ENCODE results near the gene TPCN2.

The TPCN2 gene

GRCh38 chr11:69154938-69155301 is 106.2 kb downstream of the TPCN2 start:
- DNase-seq = no peak
- peaks cover 2% of the 10 kb centered on the region for H3K9me3 ChIP-seq (ENCODE audit: severe bottlenecking)
- TF ChIP-seq, protein P1, sequence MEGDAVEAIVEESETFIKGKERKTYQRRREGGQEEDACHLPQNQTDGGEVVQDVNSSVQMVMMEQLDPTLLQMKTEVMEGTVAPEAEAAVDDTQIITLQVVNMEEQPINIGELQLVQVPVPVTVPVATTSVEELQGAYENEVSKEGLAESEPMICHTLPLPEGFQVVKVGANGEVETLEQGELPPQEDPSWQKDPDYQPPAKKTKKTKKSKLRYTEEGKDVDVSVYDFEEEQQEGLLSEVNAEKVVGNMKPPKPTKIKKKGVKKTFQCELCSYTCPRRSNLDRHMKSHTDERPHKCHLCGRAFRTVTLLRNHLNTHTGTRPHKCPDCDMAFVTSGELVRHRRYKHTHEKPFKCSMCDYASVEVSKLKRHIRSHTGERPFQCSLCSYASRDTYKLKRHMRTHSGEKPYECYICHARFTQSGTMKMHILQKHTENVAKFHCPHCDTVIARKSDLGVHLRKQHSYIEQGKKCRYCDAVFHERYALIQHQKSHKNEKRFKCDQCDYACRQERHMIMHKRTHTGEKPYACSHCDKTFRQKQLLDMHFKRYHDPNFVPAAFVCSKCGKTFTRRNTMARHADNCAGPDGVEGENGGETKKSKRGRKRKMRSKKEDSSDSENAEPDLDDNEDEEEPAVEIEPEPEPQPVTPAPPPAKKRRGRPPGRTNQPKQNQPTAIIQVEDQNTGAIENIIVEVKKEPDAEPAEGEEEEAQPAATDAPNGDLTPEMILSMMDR (IDR thresholded peaks at IDR 0.05; ENCODE audit: low read depth, low read length) = no peak
- no peak overlapping the region for H3K4me3 ChIP-seq (ENCODE audit: low read depth, low read length)
- no peaks in the 10 kb centered on the region for H3K36me3 ChIP-seq
- H3K27me3 ChIP-seq (ENCODE audit: insufficient read depth, low read depth, severe bottlenecking) = no peaks in the 10 kb centered on the region
- no peak overlapping the region for H3K27ac ChIP-seq

DNA sequence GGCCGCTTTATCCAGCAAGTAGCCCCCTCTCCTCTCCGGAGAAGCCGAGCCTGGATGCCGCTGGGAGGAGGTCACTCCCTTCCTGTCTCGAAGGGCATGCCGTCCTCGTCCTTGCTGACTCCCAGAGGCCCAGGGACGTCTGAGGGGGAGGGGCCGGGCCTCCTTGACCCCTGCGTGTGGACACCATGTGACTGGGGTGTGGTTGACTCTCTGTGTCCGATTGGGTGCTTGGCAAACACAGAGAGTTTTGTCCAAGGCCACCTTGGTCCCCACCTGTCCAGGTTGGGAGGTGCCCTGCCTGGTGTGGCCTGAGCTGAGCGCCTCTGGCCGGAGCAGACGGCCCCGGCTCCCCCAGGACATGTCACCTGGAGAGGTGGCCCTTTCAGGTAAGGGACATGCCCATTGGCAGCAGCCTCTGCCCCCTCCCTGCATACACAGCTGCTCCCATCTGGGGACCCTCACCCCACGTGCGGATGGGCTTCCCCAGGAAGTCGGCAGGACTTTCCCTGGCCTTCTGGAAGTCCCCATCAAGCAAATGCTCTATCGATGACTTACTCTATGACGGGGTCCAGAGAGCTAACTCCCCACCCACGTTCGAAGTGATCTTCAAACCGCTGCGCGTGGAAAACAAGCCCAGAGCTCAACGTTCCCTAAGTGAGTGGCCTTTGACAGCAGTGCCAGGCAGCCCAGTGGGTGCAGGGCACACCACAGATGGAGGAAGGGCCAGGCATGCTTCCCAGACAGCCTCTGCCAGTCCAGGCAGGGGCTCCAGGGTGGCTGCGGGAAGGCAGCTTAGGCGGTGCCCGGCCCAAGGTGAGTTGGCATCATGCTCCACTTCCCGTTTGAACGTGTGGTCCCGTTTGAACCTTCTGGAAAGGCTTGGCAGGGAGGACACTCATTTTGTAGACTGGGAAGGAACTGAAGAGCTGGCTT is 106.8 kb downstream of the TPCN2 start, which contains the start of gene SMIM38:
Gene SMIM38 (plus strand): TSS at position 634 of the 933 bp plus-strand sequence. CDS start 1,912 bp downstream, outside the sequence.
- Histone ChIP-seq H3K4me3 (ENCODE audit: low read depth, low read length) (no peak within 1 kb of the TSS), H3K27ac (no peak within 1 kb of the TSS), H3K27me3 (ENCODE audit: insufficient read depth, low read depth, severe bottlenecking) (no peaks in the 10 kb centered on the region), H3K36me3 (no peaks in the 10 kb centered on the region), H3K9me3 (ENCODE audit: severe bottlenecking) (peaks cover 2% of the 10 kb centered on the region)
- TF ChIP-seq, protein P1 (IDR thresholded peaks at IDR 0.05; ENCODE audit: low read depth, low read length) = no peak
- no peak for DNase-seq

DNA sequence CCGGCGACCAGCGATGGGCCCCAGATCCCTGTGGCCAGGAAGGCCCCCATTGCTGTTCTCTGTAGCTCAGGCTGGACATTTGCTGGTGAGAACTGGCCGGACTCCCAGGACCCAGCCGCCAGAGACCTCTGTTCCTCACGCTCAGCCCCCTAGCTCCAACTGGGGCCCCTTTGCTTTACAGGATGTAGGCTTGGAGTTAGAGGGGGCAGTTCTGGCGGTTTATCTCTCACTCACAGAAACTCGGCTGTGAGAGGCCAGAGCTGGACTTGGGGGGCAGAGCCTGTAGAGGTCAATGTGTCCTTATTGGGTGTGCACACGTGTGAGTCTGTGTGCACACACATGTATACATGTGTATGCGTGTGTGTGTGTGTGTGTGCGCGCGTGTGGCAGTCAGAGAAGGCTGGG is 107.5 kb downstream of the TPCN2 start:
- H3K27ac ChIP-seq = no peak overlapping the region
- TF ChIP-seq, protein P1 (IDR thresholded peaks at IDR 0.05; ENCODE audit: low read depth, low read length) = no peak
- H3K9me3 ChIP-seq (ENCODE audit: severe bottlenecking) = no peaks in the 10 kb centered on the region
- no peaks in the 10 kb centered on the region for H3K36me3 ChIP-seq
- no peaks in the 10 kb centered on the region for H3K27me3 ChIP-seq (ENCODE audit: insufficient read depth, low read depth, severe bottlenecking)
- no peak overlapping the region for H3K4me3 ChIP-seq (ENCODE audit: low read depth, low read length)
- DNase-seq = no peak

GRCh38 chr11:69156673-69157155 is 108.0 kb downstream of the TPCN2 start:
- H3K27me3 ChIP-seq (ENCODE audit: insufficient read depth, low read depth, severe bottlenecking) = no peaks in the 10 kb centered on the region
- TF ChIP-seq, protein P1 (IDR thresholded peaks at IDR 0.05; ENCODE audit: low read depth, low read length) = no peak
- H3K27ac ChIP-seq = no peak overlapping the region
- DNase-seq = no peak
- no peaks in the 10 kb centered on the region for H3K36me3 ChIP-seq
- no peak overlapping the region for H3K4me3 ChIP-seq (ENCODE audit: low read depth, low read length)
- no peaks in the 10 kb centered on the region for H3K9me3 ChIP-seq (ENCODE audit: severe bottlenecking)

GRCh38 chr11:69157156-69157821 is 108.6 kb downstream of the TPCN2 start:
- no peaks in the 10 kb centered on the region for H3K9me3 ChIP-seq (ENCODE audit: severe bottlenecking)
- H3K4me3 ChIP-seq (ENCODE audit: low read depth, low read length) = no peak overlapping the region
- TF ChIP-seq, protein P1 (IDR thresholded peaks at IDR 0.05; ENCODE audit: low read depth, low read length) = no peak
- DNase-seq = no peak
- H3K36me3 ChIP-seq = no peaks in the 10 kb centered on the region
- no peaks in the 10 kb centered on the region for H3K27me3 ChIP-seq (ENCODE audit: insufficient read depth, low read depth, severe bottlenecking)
- no peak overlapping the region for H3K27ac ChIP-seq
